Subcutaneous abdominal adipose tissue (tissue), 5 donors: Measurements from ENCODE around the gene FAM162A.
A peak's percentile ranks its signal among the peaks of the same experiment; 100 is the strongest.

Source experiments
- H3K27ac ChIP-seq: one replicate; pipeline ENCODE4 v1.7.0; 2013; ENCODE audit warnings: low read depth, mild to moderate bottlenecking, inconsistent platforms, low read length, moderate library complexity
- H3K27me3 ChIP-seq, 5 donors: one replicate each; pipeline ENCODE4 v1.7.0; 2013; ENCODE audit warnings: low read length in 5 of 5, inconsistent platforms in 1 of 5; ENCODE audit not compliant: control insufficient read depth in 5 of 5, insufficient read depth in 4 of 5
- H3K36me3 ChIP-seq, 5 donors: one replicate each; pipeline ENCODE4 v1.7.0; 2013; ENCODE audit warnings: low read length in 5 of 5; ENCODE audit not compliant: control insufficient read depth in 5 of 5, insufficient read depth in 5 of 5
- H3K4me1 ChIP-seq, 5 donors: one replicate each; pipeline ENCODE4 v1.7.0; 2013; ENCODE audit warnings: low read length in 5 of 5, mild to moderate bottlenecking in 3 of 5, moderate library complexity in 1 of 5; ENCODE audit not compliant: control insufficient read depth in 5 of 5, insufficient read depth in 5 of 5
- H3K4me3 ChIP-seq, 5 donors: one replicate each; pipeline ENCODE4 v1.7.0; 2013; ENCODE audit warnings: low read length in 5 of 5, low read depth in 1 of 5
- H3K9ac ChIP-seq, 5 donors: one replicate each; pipeline ENCODE4 v1.7.0; 2013; ENCODE audit warnings: low read length in 5 of 5, mild to moderate bottlenecking in 4 of 5, moderate library complexity in 3 of 5
- H3K9me3 ChIP-seq, 5 donors: one replicate each; pipeline ENCODE4 v1.7.0; 2013; ENCODE audit warnings: low read length in 5 of 5; ENCODE audit not compliant: control insufficient read depth in 5 of 5
- donor health status: healthy.
- donor health status: healthy.
- donor health status: healthy.
- donor health status: healthy.
- donor health status: healthy.

The FAM162A gene, protein sequence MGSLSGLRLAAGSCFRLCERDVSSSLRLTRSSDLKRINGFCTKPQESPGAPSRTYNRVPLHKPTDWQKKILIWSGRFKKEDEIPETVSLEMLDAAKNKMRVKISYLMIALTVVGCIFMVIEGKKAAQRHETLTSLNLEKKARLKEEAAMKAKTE

DNA sequence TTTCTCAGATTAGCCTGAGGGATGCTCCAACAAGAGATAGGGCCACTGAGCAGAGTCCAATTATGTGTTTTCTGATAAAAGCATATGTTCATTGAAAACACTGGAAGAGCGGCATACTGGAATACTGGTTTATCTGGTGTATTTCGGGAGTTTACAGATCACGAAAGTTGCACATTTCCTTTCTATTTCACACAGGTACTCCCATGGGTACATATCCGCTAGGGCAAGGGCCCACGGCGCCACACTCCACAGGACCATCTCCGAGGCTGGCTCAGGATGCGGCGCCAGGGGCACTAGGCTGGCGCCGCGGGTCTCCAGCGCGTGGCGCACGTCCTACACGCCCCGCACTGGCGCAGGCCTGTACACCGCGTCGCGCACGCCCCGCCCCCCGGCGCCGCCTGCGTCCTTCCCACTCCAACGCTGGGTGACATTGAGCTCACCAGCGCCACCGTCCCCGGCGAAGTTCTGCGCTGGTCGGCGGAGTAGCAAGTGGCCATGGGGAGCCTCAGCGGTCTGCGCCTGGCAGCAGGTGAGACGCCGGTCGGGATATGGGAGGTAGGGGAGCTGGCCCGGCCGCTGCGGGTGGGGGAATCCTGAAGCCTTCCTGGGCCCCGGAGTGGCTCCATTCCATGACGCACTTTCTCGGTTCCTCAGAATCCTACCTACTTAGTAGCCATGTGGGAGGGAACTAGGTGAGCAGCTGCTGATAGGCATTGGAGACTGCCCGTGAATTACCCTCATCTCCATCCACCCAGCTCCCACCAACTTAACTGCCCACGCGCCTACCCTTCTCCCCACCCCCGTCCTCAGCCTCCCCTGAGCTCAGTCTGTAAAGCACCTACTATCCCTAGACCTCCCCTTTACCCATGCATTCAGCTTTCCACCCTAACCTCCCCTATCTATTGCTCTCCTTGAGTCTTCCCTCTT lies at the start of gene FAM162A:
Gene FAM162A (plus strand): TSS at position 412 of the 927 bp plus-strand sequence. CDS start 84 bp downstream, at position 496.
- Histone ChIP-seq H3K9me3 (no peaks in the 10 kb centered on the region), H3K4me3 (peak within 1 kb of the TSS; percentile 93 to 100 (median 97)), H3K36me3 (peaks cover 0 to 2% (median 0%) of the 10 kb centered on the region in 5 donors), H3K27ac (peak within 1 kb of the TSS; percentile 80), H3K9ac (peak within 1 kb of the TSS; percentile 78 to 96 (median 87)), H3K27me3 (no peaks in the 10 kb centered on the region), H3K4me1 (peaks cover 0 to 34% (median 27%) of the 10 kb centered on the region in 5 donors)

DNA sequence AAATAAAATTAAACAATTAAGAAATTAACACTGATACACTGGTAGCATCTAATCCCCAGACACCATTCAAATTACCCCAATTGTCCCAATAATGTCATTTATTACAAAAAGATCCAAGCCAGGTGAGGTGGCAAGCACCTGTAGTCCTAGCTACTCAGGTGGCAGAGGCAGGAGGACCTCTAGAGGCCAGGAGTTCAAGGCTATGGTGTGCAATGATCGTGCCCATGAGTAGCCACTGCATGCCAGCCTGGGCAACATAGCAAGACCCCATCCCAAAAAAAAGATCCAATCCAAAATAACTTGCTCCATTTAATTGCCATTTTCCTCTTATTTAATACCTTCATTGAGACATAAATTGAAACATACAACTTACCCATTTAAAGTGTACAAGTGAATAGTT lies 41.2 kb upstream of the FAM162A start:
- Histone ChIP-seq H3K4me3 (no peak overlapping the region), H3K27me3 (no peaks in the 10 kb centered on the region), H3K4me1 (no peaks in the 10 kb centered on the region), H3K9ac (no peak overlapping the region), H3K36me3 (no peaks in the 10 kb centered on the region), H3K9me3 (no peaks in the 10 kb centered on the region), H3K27ac (no peak overlapping the region)

DNA sequence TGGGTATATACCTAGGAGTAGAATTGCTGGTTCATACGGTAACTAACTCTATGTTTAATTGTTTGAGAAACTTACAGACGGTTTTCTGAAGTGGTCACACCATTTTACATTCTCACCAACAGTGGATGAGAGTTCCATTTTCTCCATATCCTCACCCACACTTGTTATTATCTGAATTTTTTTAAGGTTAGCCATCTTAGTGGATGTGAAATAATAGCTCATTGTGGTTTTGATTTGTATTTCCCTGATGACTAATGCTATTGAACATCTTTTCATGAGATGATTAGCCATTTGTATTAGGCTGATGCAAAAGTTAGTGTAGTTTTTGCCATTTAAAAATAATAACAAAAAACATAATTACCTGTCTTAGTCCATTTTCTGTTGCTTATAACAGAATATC lies 40.3 kb upstream of the FAM162A start:
- H3K36me3 ChIP-seq: no peaks in the 10 kb centered on the region
- no peak overlapping the region for H3K27ac ChIP-seq
- no peak overlapping the region for H3K9ac ChIP-seq
- H3K9me3 ChIP-seq: no peaks in the 10 kb centered on the region
- no peaks in the 10 kb centered on the region for H3K4me1 ChIP-seq
- H3K27me3 ChIP-seq: no peaks in the 10 kb centered on the region
- no peak overlapping the region for H3K4me3 ChIP-seq

DNA sequence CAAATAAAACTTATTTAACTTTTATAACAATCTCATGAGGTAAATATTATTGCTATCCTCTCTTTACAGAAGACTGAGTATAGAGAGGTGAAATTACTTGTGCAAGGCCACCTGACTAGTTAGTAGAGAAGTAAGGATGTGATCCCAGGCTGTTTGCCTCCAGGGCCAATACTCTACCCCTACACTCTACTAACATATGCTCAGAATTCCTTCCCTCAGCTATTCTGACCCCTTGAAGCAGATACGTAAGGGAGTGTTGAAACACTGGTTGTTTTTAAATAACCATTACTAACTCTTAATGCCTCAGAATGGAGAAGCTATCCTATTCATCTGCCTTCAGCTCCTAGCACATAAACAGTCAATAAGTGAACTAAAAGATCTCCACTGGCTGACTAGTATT lies 34.8 kb upstream of the FAM162A start:
- no peaks in the 10 kb centered on the region for H3K36me3 ChIP-seq
- no peaks in the 10 kb centered on the region for H3K9me3 ChIP-seq
- H3K4me3 ChIP-seq: no peak overlapping the region
- no peak overlapping the region for H3K27ac ChIP-seq
- peaks cover 0 to 8% (median 0%) of the 10 kb centered on the region in 5 donors for H3K4me1 ChIP-seq
- no peak overlapping the region for H3K9ac ChIP-seq
- H3K27me3 ChIP-seq: no peaks in the 10 kb centered on the region

DNA sequence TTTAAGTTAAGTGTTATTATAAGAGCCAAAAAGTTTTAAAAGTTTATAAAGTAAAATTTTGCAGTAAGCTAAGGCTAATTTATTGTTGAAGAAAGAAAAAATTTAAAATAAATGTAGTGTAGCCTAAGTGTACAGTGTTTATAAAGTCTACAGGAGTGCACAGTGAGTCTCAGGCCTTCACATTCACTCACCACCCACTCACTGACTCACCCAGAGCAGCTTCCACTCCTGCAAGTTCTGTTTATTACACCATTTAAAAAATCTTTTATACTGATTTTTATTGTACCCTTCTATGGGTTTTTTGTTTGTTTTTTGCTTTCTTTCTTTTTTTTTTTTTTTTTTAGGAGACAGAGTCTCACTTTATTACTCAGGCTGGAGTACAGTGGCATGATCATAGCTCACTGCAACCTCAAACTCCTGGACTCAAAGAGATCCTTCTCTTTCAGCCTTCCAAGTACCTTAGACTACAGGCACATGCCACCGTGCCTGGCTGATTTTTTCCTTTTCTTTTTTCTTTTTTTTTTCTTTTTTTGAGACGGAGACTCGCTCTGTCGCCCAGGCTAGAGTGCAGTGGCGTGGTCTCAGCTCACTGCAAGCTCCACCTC lies 33.1 kb upstream of the FAM162A start:
- H3K9ac ChIP-seq: no peak overlapping the region
- no peaks in the 10 kb centered on the region for H3K27me3 ChIP-seq
- peaks cover 0 to 8% (median 0%) of the 10 kb centered on the region in 5 donors for H3K4me1 ChIP-seq
- no peak overlapping the region for H3K27ac ChIP-seq
- no peaks in the 10 kb centered on the region for H3K9me3 ChIP-seq
- H3K36me3 ChIP-seq: no peaks in the 10 kb centered on the region
- H3K4me3 ChIP-seq: no peak overlapping the region

DNA sequence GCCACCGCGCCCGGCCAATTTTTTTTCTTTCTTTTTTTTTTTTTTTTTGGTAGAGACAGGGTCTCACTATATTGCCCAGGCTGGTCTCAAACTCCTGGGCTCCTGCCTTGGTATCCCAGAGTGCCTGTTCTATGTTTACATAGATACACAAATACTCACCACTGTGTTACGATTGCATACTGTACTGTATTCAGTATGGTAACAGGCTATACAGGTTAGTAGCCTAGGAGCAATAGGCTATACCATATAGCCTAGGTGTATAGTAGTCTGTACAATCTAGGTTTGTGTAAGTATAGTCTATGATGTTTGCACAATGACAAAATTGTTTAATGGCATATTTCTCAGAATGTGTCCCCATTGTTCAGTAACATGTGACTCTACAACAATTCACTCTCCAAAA lies 32.4 kb upstream of the FAM162A start:
- no peak overlapping the region for H3K4me3 ChIP-seq
- H3K9ac ChIP-seq: no peak overlapping the region
- H3K9me3 ChIP-seq: no peaks in the 10 kb centered on the region
- no peaks in the 10 kb centered on the region for H3K36me3 ChIP-seq
- no peak overlapping the region for H3K27ac ChIP-seq
- H3K27me3 ChIP-seq: no peaks in the 10 kb centered on the region
- peaks cover 0 to 15% (median 0%) of the 10 kb centered on the region in 5 donors for H3K4me1 ChIP-seq

DNA sequence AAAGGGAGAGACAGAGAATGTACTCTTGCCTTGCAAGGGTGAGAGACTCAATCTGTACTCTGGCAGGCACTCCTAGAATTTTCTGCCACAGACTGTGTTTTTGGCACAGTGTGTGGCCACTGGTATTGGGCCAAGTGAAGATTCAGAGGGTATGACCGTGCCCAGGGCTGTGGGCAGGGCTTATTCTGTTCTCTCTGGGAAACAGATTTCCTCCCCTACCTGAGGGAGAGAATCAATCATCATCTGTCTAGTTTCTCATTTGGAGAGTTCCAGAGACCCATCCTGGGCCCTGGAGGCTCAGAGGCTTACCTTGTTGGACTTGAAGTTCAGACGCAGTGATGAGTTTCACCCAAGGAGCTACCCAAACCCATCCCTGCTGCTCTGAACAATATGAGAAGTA lies 30.8 kb upstream of the FAM162A start:
- peaks cover 0 to 5% (median under 1%) of the 10 kb centered on the region in 5 donors for H3K36me3 ChIP-seq
- H3K9ac ChIP-seq: no peak overlapping the region
- H3K4me1 ChIP-seq: peaks cover 0 to 15% (median 0%) of the 10 kb centered on the region in 5 donors
- H3K4me3 ChIP-seq: no peak overlapping the region
- no peak overlapping the region for H3K27ac ChIP-seq
- no peaks in the 10 kb centered on the region for H3K27me3 ChIP-seq
- H3K9me3 ChIP-seq: no peaks in the 10 kb centered on the region

DNA sequence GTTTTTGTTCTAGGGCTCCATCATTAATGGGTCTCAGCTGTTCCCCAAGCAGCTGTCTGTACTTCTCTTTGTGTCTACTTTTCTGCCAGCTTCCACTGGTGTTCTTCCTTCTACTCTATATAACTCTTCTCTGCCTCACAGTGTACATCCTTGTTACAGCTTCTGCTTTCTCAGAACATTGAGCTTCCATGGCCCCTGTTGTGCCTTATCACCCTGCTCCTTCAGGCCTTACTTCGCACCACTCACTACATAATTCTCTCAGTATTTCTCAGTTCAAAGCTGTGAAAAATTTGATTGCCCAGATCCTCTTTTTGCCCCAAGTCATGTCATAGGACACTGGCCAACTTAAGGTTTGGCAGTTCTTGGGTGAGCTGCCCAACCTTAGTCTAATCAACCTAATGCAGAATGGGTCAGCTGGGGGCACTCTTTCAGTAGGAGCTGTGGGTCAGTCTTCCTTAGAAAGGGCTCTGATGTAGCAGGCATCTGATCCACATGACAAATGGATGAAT lies 30.0 kb upstream of the FAM162A start:
- Histone ChIP-seq H3K9me3 (no peaks in the 10 kb centered on the region), H3K4me1 (peaks cover 0 to 15% (median 0%) of the 10 kb centered on the region in 5 donors), H3K27ac (no peak overlapping the region), H3K4me3 (no peak overlapping the region), H3K36me3 (peaks cover 0 to 8% (median 5%) of the 10 kb centered on the region in 5 donors), H3K27me3 (no peaks in the 10 kb centered on the region), H3K9ac (no peak overlapping the region)

DNA sequence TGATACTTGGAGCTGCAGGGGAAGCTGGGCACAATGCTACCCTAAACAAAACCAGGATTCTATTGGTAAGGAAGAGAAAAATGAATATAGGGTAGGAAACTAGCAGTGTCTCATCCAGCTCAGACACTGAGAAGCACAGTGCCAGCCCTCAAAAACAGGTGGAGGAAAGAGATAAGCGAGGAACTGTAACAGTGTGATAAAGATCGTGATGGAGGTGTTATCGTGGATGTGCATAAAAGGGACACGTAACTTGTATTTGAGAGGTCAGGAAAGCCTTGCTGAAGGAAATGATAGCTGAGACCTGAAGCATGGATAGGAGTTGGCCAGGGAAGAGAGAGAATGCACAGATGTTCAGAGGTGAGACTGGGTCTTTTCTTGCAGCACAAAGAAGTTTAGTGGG lies 28.4 kb upstream of the FAM162A start:
- no peaks in the 10 kb centered on the region for H3K27me3 ChIP-seq
- H3K4me3 ChIP-seq: no peak overlapping the region
- no peak overlapping the region for H3K27ac ChIP-seq
- peaks cover 0 to 9% (median 5%) of the 10 kb centered on the region in 5 donors for H3K36me3 ChIP-seq
- no peaks in the 10 kb centered on the region for H3K9me3 ChIP-seq
- H3K4me1 ChIP-seq: peaks cover 0 to 15% (median 0%) of the 10 kb centered on the region in 5 donors
- no peak overlapping the region for H3K9ac ChIP-seq

DNA sequence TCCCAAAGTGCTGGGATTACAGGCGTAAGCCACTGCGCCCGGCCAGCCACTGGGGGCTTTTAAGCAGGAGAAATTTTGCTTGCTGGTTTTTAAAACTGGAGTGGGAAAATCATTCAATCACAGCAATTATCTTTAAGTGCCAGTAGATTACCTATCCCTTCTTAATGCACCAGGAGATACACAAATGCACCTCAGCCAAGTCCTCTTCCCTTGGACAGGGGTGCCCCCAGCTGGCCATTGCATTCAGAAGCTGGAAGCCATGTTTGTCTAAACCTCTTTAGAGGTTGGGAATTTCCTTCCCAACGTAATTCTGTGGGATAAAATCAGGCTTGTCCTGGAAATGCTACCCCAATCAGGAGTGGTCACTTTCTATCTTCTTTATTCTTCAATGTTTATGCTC lies 27.6 kb upstream of the FAM162A start:
- Histone ChIP-seq H3K4me1 (peaks cover 0 to 15% (median 0%) of the 10 kb centered on the region in 5 donors), H3K36me3 (peaks cover 0 to 11% (median 5%) of the 10 kb centered on the region in 5 donors), H3K27ac (no peak overlapping the region), H3K27me3 (no peaks in the 10 kb centered on the region), H3K4me3 (no peak overlapping the region), H3K9ac (no peak overlapping the region), H3K9me3 (no peaks in the 10 kb centered on the region)
